Hematopoietic multipotent progenitor cell treated with erythropoietin and hydrocortisone succinate and interleukin-3 and kit ligand, for 15 days (in vitro differentiated cells): ENCODE data around the gene FAM216A.
"Not testable (repeated sequence)": the region's sequence is repeated elsewhere in the genome, so short reads cannot be mapped to it uniquely, and the experiment has no call there.

Experiments
- DNase-seq: peaks from one replicate; pipeline ENCODE4 v3.0.0-alpha.2; 2015; ENCODE audit warnings: low spot score

Gene FAM216A

GRCh38 chr12:110468214-110469048, at the start of gene FAM216A, which contains the start of gene GPN3:
Gene FAM216A (plus strand): TSS chr12:110468845. CDS start chr12:110468876, 31 bp downstream.
Gene GPN3 (minus strand): TSS chr12:110468257. CDS start chr12:110468203, 54 bp downstream.
- DNase-seq = peak; percentile 98

GRCh38 chr12:110420644-110421043, 48.0 kb upstream of the FAM216A start:
- not testable (repeated sequence) for DNase-seq

GRCh38 chr12:110421159-110421661, 47.4 kb upstream of the FAM216A start:
- DNase-seq = no peak

- no peak for DNase-seq
Measured at GRCh38 chr12:110421701-110422100, 46.9 kb upstream of the FAM216A start.

GRCh38 chr12:110424237-110424636, 44.4 kb upstream of the FAM216A start:
- no peak for DNase-seq

- DNase-seq = no peak
Measured at GRCh38 chr12:110426406-110426805, 42.2 kb upstream of the FAM216A start.

- DNase-seq = not testable (repeated sequence)
Measured at GRCh38 chr12:110429676-110430075, 39.0 kb upstream of the FAM216A start.

- no peak for DNase-seq
Measured at GRCh38 chr12:110431957-110432587, 36.6 kb upstream of the FAM216A start.

GRCh38 chr12:110436231-110436630, 32.4 kb upstream of the FAM216A start:
- DNase-seq = no peak

GRCh38 chr12:110444455-110444854, 24.2 kb upstream of the FAM216A start:
- DNase-seq = no peak

- DNase-seq = peak; percentile 95
Measured at GRCh38 chr12:110449799-110450497, 18.7 kb upstream of the FAM216A start, which contains the start of gene ARPC3. Gene ARPC3 (minus strand): TSS chr12:110450337. CDS start chr12:110450260, 77 bp downstream.

- no peak for DNase-seq
Measured at GRCh38 chr12:110451263-110451662, 17.4 kb upstream of the FAM216A start.

- no peak for DNase-seq
Measured at GRCh38 chr12:110453569-110454296, 14.9 kb upstream of the FAM216A start.

- no peak for DNase-seq
Measured at GRCh38 chr12:110458756-110459155, 9.9 kb upstream of the FAM216A start.

GRCh38 chr12:110461189-110461588, 7.5 kb upstream of the FAM216A start:
- not testable (repeated sequence) for DNase-seq

- no peak for DNase-seq
Measured at GRCh38 chr12:110465024-110465423, 3.6 kb upstream of the FAM216A start.

- not testable (repeated sequence) for DNase-seq
Measured at GRCh38 chr12:110465765-110466164, 2.9 kb upstream of the FAM216A start.

- DNase-seq = no peak
Measured at GRCh38 chr12:110466791-110467190, 1.9 kb upstream of the FAM216A start.

GRCh38 chr12:110467847-110468213, 815 bp upstream of the FAM216A start:
- no peak for DNase-seq

- no peak for DNase-seq
Measured at GRCh38 chr12:110475426-110475825, 6.8 kb downstream of the FAM216A start.

- DNase-seq = no peak
Measured at GRCh38 chr12:110498984-110499706, 30.5 kb downstream of the FAM216A start.
